Measurements from ENCODE around the gene WIPI1.

- TF ChIP-seq, protein P1, sequence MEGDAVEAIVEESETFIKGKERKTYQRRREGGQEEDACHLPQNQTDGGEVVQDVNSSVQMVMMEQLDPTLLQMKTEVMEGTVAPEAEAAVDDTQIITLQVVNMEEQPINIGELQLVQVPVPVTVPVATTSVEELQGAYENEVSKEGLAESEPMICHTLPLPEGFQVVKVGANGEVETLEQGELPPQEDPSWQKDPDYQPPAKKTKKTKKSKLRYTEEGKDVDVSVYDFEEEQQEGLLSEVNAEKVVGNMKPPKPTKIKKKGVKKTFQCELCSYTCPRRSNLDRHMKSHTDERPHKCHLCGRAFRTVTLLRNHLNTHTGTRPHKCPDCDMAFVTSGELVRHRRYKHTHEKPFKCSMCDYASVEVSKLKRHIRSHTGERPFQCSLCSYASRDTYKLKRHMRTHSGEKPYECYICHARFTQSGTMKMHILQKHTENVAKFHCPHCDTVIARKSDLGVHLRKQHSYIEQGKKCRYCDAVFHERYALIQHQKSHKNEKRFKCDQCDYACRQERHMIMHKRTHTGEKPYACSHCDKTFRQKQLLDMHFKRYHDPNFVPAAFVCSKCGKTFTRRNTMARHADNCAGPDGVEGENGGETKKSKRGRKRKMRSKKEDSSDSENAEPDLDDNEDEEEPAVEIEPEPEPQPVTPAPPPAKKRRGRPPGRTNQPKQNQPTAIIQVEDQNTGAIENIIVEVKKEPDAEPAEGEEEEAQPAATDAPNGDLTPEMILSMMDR (IDR thresholded peaks at IDR 0.05; ENCODE audit: low read depth, low read length), result no peak
- no peak for TF ChIP-seq EZH2phosphoT487 (IDR thresholded peaks at IDR 0.05; ENCODE audit: low read depth)
These were observed 10.7 kb downstream of the WIPI1 start for GRCh38 chr17:68446626-68447041.

Measured in OCI-LY3 (cell line).